ENCODE results near the gene SLC24A1.

GRCh38 chr15:65655457-65655856 is 33.7 kb downstream of the SLC24A1 start:
- TF ChIP-seq CTCF (IDR thresholded peaks at IDR 0.05) (no peak), POLR2A (IDR thresholded peaks at IDR 0.05) (no peak)

Measured in adrenal gland (tissue), 5 donors.